Measurements from ENCODE around the gene JADE3.

GRCh38 chrX:46910415-46910814 is 1.8 kb upstream of the JADE3 start:
- TF ChIP-seq CTCF (IDR thresholded peaks at IDR 0.05; ENCODE audit: low read length) (no peak), EZH2 (optimal IDR thresholded peaks at IDR 0.05; ENCODE audit: low read depth, low read length) (no peak)

Data from MM.1S (cell line).